Hair follicular keratinocyte (primary cell): ENCODE measurements around the gene LRRC1. TPM values are rescaled to one million over a fixed set of nuclear protein-coding genes. Genes with fewer than 3 reads are reported as not detected.

Source experiments
- total RNA-seq: library from RNA; depleted of rRNA; stranded (reverse); fragments of >200 nt; gene quantifications from 2 replicates; pipeline ENCODE4 v1.2.3, GENCODE V29; 2015

LRRC1 gene
- total RNA-seq: 15.8 and 16.6 TPM in 2 replicates

DNA sequence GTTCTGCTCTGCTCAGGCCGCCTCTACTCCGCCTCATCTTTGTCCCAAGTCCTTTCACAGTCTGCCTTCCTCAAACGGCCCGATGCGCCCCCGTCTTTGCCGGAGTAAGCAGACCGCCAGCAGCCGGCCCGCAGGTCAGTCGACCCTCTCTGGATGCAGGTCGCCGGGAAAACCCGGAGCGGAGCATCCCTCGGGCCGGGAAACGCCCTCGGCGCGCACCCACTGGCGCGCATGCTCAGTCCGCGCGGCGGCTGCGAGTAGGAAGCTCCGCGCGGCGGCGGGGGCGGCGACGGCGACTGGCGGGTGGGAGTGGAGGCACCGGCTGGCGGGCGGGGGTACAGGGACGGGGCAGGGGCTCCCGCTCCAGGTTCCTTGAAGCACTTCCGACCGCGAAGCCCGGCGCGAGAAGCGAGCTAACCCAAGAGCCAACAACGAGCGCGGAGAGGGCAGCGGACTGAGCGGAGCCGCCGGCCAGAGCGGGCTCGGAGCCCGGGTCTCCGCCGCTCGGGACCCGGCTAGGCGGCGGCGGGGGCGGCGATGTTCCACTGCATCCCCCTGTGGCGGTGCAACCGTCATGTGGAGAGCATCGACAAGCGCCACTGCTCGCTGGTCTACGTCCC, at the start of gene LRRC1:
LRRC1 (plus strand) TSS at position 286 of the 620 bp plus-strand sequence; CDS start at position 538, 252 bp downstream.

Other genes with a start within 250 kb of the LRRC1 start
- gene GCLC, start 249.9 kb upstream of the LRRC1 start, total RNA-seq: 63.6 and 87.0 TPM in 2 replicates
- 0.04 and 0.08 TPM in 2 replicates for gene KLHL31, start 129.2 kb upstream of the LRRC1 start, total RNA-seq